ENCODE measurements around the gene DDB1. TPM values are rescaled to one million over a fixed set of nuclear protein-coding genes. Genes with fewer than 3 reads are reported as not detected.

Gene DDB1
- polyA plus RNA-seq, 3 donors, result 54.1 to 97.2 (median 86.6) TPM

GRCh38 chr11:61377461-61378160 is 44.7 kb upstream of the DDB1 start:
- Histone ChIP-seq H3K9me3 (replicated peaks in 1 of 2; ENCODE audit: control insufficient read depth in 1 of 2, insufficient read depth in 1 of 2, low read length in 2 of 2) (no peaks in the 10 kb centered on the region), H2AFZ (ENCODE audit: insufficient read depth, low read depth, low read length, poor library complexity, severe bottlenecking) (no peak overlapping the region), H3K4me2 (replicated peaks; ENCODE audit: extremely low read depth, low read length, poor library complexity, severe bottlenecking) (no peak overlapping the region), H3K36me3 (replicated peaks in 1 of 2; ENCODE audit: control insufficient read depth in 1 of 2, insufficient read depth in 2 of 2, low read length in 2 of 2) (peaks cover 7 to 30% of the 10 kb centered on the region in 2 donors), H3K27me3 (ENCODE audit: control insufficient read depth in 2 of 2, insufficient read depth in 2 of 2, low read length in 2 of 2) (no peaks in the 10 kb centered on the region), H4K20me1 (ENCODE audit: insufficient read depth, low read length) (no peaks in the 10 kb centered on the region), H3K4me3 (replicated peaks in 1 of 3; ENCODE audit: low read depth in 2 of 3, low read length in 3 of 3) (no peak overlapping the region), H3K27ac (ENCODE audit: low read depth in 1 of 2, low read length in 2 of 2) (peak overlapping the region; percentile 62 to 78), H3K4me1 (ENCODE audit: control insufficient read depth in 1 of 2, insufficient read depth in 2 of 2, low read length in 2 of 2) (peaks cover 34 to 38% of the 10 kb centered on the region in 2 donors), H3K9ac (ENCODE audit: insufficient read depth, low read length, poor library complexity, severe bottlenecking) (no peak overlapping the region), H3K79me2 (ENCODE audit: insufficient read depth, low read length) (no peaks in the 10 kb centered on the region)
- 100% methylated on average over 3 of the region's 6 CpGs for WGBS (ENCODE audit: insufficient coverage)
- TF ChIP-seq CTCF (IDR thresholded peaks at IDR 0.05), result no peak
- H3K27me3 Mint-ChIP-seq (ENCODE audit: low read depth in 3 of 3), result peaks cover 0 to 5% (median 0%) of the 10 kb centered on the region in 3 donors
- peaks cover 32% of the 10 kb centered on the region for H3K4me1 Mint-ChIP-seq
- peaks cover 17 to 25% of the 10 kb centered on the region in 2 donors for H3K36me3 Mint-ChIP-seq
- peak overlapping the region; percentile 69 to 96 (median 89) for H3K27ac Mint-ChIP-seq
- peaks cover 0 to 4% (median 0%) of the 10 kb centered on the region in 7 donors for H3K9me3 Mint-ChIP-seq
- DNase-seq, result peak in 1 of 3 donors; percentile 15
- no peak overlapping the region for H3K4me3 Mint-ChIP-seq
- intact Hi-C loops (cut with micrococcal nuclease), result no loop called here

DNA sequence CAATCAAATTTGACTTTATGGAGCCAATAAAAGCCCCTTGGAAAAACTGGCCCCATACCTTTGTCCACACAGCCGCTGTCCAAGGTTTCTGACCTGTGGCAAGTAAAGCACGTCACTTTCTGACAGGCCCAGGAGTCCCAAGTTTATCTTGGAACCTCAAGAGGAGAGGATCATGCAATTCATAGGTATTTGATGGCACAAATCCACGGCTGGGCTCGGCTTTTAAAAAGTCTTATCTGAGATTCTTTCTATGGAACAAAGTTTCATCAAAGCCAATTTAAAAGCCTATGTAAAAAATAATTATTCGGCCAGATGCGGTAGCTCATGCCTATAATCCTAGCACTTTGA is 42.8 kb upstream of the DDB1 start:
- Histone ChIP-seq H3K4me1 (ENCODE audit: control insufficient read depth in 1 of 2, insufficient read depth in 2 of 2, low read length in 2 of 2) (peaks cover 21 to 26% of the 10 kb centered on the region in 2 donors), H4K20me1 (ENCODE audit: insufficient read depth, low read length) (no peaks in the 10 kb centered on the region), H3K27me3 (ENCODE audit: control insufficient read depth in 2 of 2, insufficient read depth in 2 of 2, low read length in 2 of 2) (no peaks in the 10 kb centered on the region), H3K36me3 (replicated peaks in 1 of 2; ENCODE audit: control insufficient read depth in 1 of 2, insufficient read depth in 2 of 2, low read length in 2 of 2) (peaks cover 7 to 43% of the 10 kb centered on the region in 2 donors), H3K4me2 (replicated peaks; ENCODE audit: extremely low read depth, low read length, poor library complexity, severe bottlenecking) (no peak overlapping the region), H3K79me2 (ENCODE audit: insufficient read depth, low read length) (no peaks in the 10 kb centered on the region), H3K27ac (ENCODE audit: low read depth in 1 of 2, low read length in 2 of 2) (no peak overlapping the region), H2AFZ (ENCODE audit: insufficient read depth, low read depth, low read length, poor library complexity, severe bottlenecking) (no peak overlapping the region), H3K9me3 (replicated peaks in 1 of 2; ENCODE audit: control insufficient read depth in 1 of 2, insufficient read depth in 1 of 2, low read length in 2 of 2) (no peaks in the 10 kb centered on the region), H3K4me3 (replicated peaks in 1 of 3; ENCODE audit: low read depth in 2 of 3, low read length in 3 of 3) (no peak overlapping the region), H3K9ac (ENCODE audit: insufficient read depth, low read length, poor library complexity, severe bottlenecking) (no peak overlapping the region)
- 95% methylated on average over 6 of the region's 6 CpGs for WGBS (ENCODE audit: insufficient coverage)
- peaks cover 0 to 3% (median 0%) of the 10 kb centered on the region in 7 donors for H3K9me3 Mint-ChIP-seq
- no peak for DNase-seq
- TF ChIP-seq CTCF (IDR thresholded peaks at IDR 0.05), result no peak
- no peak overlapping the region for H3K27ac Mint-ChIP-seq
- intact Hi-C loops (cut with micrococcal nuclease), result no loop called here
- peaks cover 22% of the 10 kb centered on the region for H3K4me1 Mint-ChIP-seq
- H3K27me3 Mint-ChIP-seq (ENCODE audit: low read depth in 3 of 3), result no peaks in the 10 kb centered on the region
- H3K4me3 Mint-ChIP-seq, result no peak overlapping the region
- peaks cover 17 to 41% of the 10 kb centered on the region in 2 donors for H3K36me3 Mint-ChIP-seq

Data from CD14-positive monocyte (primary cell).